Activated CD4-positive, alpha-beta T cell treated with anti-CD3 and anti-CD28 coated beads, Interleukin-2, amount 50 U/mL, for 4 hours (primary cell): Measurements from ENCODE around the gene BTF3.
"Not testable (repeated sequence)": the region's sequence is repeated elsewhere in the genome, so short reads cannot be mapped to it uniquely, and the experiment has no call there.

ENCODE experiments used
- DNase-seq, 2 experiments: peaks; one replicate each; pipeline ENCODE4 v3.0.0-alpha.2; 2020

Gene BTF3

DNA sequence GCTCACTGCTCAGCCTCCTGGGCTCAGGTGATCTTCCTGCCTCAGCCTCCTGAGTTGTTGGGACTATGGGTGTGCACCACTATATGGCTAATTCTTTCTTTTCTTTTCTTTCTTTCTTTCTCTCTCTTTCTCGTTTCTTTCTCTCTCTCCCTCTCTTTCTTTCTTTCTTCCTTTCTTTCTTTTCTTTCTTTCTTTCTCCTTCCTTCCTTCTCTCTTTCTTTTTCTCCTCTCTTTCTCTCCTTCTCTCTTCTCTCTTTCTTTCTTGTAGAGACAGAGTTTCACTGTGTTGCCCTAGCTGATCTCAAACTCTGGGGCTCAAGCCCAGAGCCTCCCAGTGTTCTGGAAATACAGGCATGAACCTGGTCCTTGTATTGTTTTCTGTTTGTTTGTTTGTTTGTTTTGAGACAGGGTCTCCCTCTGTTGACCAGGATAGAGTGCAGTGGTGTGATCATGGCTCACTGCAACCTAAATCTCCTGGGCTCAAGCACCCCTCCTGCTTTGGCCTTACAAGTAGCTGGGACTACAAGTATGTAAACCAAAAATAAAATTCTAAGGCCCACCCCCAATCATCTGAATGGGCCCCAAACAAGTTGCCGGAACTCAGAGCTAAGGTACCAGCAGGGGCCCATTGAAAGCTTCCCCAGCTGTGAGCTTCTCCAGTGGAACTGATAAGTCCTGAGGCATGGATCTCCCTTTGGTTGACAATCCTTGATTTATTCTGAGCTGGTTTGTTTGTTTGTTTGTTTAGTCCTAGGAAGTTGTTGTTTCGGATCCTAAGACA is 11.9 kb upstream of the BTF3 start:
- DNase-seq: no peak

GRCh38 chr5:73487257-73487656 is 11.0 kb upstream of the BTF3 start:
- not testable (repeated sequence) for DNase-seq

DNA sequence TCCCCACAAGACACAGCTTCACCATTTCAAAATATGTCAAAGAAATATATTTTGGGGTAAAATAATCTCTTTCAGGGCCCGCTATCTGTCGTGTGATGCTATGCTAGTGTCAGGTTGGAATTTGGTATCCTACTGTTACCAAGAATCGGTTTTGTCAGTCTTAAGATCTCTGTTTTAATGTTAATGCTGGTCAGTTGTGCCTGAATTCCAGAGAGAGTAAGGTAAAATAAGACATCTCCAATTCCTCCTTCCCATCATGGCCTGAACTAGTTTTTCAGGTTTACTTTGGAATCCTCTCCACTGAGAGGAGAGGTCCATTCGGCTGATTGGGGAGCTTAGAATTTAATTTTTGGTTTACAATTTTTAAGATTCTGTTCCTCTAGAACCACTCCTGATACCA is 10.4 kb upstream of the BTF3 start:
- no peak for DNase-seq

DNA sequence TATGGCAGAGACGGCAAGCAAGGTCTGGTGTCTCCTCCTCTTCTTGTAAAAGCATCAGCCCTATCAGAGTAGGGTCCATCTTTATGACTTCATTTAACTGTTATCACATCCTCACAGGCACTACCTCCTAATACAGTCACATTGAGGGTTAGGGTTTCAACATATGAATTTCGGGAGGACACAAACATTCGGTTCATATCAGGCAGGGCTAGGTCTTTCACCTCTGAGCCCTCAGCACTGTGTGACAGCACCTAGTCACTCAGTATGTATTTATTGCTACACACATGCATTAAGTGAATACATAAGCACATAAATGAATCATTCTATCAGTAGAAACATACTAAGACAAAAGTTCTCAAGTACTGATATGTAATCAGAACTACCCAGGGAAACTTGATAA is 9.4 kb upstream of the BTF3 start:
- no peak for DNase-seq

DNA sequence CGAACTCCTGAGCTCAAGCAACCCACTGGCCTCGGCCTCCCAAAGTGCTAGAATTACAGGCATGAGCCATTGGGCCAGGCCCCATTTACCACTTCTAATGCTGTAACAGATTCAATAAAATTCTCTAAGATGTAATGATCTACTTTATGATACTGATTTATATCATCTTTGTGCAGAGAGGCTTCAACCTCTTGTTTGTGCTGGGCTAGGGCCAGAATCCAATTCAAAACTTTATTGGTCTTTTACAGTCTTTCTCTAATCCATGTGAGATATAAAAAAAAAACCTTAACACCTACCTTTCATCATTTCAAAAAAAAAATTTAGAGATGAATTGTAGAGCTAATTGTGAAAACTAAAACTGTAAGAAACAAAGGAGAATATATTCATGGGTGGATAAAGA is 8.2 kb upstream of the BTF3 start:
- DNase-seq: no peak

- DNase-seq: no peak
Measured at GRCh38 chr5:73491155-73491554, 7.1 kb upstream of the BTF3 start.

DNA sequence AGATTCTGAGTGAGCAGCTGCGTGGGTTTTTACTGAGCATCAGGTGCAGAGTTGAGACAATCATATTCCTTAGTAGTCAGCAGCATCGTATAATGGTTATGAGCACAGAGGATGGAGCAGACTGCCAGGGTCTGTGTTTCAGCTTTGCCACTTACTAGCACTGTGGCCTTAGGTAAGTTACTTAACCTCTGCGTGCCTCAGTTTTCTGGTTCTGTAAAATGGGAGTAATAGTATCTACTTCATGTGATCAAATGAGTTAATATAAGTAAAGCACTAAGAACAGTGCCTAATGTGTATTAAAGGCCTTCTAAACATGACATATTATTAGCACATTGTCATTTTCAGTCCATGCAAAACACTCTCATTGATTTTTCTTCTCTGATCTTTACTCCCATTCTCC is 4.8 kb upstream of the BTF3 start:
- DNase-seq: no peak

- DNase-seq: no peak
Measured at GRCh38 chr5:73494721-73495120, 3.5 kb upstream of the BTF3 start.

GRCh38 chr5:73495772-73496335 is 2.4 kb upstream of the BTF3 start:
- no peak for DNase-seq

- no peak for DNase-seq
Measured at GRCh38 chr5:73496984-73497457, 1.2 kb upstream of the BTF3 start.

GRCh38 chr5:73497497-73498056 is 665 bp upstream of the BTF3 start:
- no peak for DNase-seq

DNA sequence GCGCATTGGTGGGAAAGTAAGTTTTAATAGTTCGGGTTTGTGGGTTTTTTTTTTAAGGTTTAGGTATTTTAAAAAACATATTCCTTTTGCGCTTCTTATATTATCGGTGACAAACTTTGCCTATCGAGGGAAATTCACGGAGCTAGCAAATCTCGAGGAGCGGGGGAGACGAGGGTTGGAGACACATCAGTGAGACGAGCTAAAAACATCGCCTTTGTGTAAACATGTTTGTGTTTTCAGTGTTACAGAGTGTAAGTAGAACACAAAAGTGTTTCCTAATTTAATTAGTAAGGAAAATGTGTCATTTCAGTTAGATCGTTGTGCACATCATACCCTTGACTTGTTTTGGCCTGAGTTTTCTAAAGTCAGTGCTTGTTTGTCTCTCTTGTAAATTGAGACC is 945 bp downstream of the BTF3 start:
- no peak for DNase-seq

- DNase-seq: no peak
Measured at GRCh38 chr5:73499756-73500155, 1.5 kb downstream of the BTF3 start.

GRCh38 chr5:73501406-73501805 is 3.2 kb downstream of the BTF3 start:
- no peak for DNase-seq

DNA sequence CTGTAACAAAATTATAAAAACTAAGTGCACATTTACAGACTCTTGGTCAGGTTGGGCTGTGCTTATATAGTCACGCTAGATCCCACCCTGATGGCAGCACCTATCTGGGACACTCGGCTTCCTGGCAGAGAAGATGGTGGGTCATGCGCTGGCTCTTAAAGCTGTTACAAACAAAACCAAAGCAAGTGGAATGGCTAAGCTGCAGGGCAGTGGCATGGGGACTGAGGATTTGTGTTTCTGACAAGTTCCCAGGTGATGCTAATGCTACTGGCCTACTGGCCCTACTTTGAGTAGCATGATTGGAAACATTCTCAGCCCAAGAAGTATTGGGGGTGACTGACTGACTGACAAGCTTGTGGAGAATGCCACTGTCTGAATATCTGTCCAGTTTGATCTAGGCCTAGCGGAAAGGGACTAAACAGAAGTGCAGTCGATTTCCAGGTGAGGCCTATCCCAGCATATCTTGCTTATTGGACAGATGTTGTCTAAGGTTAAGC is 8.3 kb downstream of the BTF3 start:
- no peak for DNase-seq

DNA sequence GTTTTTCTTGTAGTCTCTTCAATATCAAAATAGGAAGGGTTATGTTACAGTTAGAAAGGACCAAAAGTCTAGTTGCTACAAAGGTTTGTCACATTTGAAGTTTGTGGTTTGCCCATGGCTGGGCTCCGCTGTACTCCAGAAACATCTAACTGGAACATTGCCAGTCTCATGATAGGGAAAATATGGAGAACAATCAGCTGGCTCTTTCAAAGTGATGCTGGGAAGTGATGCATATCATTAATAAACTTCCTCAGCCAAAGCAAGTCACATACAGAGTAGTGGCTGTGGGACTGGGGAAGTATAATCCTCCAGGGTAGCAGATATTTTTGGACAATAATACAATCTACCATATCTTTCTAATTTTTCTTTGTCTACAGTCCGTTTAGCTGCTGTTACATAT is 8.8 kb downstream of the BTF3 start:
- DNase-seq: no peak

DNA sequence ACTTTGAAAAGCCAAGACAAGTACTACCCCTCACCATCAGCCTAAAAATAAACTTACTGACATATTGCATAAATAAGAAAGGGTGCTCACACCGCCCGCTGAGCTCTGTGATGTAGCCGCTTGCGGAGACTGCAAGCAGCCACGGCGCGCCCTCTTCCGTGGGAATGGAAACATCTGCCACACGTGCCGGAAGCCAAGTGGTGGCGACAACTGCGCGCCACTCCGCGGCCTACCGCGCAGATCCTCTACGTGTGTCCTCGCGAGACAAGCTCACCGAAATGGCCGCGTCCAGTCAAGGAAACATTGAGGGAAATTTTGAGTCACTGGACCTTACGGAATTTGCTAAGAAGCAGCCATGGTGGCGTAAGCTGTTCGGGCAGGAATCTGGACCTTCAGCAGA is 10.3 kb downstream of the BTF3 start:
- not testable (repeated sequence) for DNase-seq

DNA sequence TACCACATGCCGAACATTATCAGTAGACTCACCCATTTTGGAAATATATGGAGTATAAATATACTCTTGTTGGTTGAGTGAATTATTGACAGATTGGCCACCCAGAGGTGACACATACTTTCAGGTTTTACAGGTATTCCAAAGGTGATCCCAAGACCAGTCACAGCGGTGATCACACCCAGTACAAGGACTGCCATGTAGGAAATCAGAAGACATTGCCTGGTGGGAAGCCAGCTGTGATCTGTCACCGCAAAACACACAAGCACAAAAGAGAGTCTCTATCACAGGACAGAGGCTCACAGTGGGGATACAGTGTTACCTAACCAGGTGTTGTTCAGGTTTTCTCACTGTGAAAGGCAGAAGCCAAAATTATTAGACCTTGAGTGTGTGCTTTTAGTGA is 15.8 kb downstream of the BTF3 start:
- no peak for DNase-seq

- DNase-seq: no peak
Measured at GRCh38 chr5:73514418-73514817, 16.2 kb downstream of the BTF3 start.

- no peak for DNase-seq
Measured at GRCh38 chr5:73515232-73515631, 17.0 kb downstream of the BTF3 start.

DNA sequence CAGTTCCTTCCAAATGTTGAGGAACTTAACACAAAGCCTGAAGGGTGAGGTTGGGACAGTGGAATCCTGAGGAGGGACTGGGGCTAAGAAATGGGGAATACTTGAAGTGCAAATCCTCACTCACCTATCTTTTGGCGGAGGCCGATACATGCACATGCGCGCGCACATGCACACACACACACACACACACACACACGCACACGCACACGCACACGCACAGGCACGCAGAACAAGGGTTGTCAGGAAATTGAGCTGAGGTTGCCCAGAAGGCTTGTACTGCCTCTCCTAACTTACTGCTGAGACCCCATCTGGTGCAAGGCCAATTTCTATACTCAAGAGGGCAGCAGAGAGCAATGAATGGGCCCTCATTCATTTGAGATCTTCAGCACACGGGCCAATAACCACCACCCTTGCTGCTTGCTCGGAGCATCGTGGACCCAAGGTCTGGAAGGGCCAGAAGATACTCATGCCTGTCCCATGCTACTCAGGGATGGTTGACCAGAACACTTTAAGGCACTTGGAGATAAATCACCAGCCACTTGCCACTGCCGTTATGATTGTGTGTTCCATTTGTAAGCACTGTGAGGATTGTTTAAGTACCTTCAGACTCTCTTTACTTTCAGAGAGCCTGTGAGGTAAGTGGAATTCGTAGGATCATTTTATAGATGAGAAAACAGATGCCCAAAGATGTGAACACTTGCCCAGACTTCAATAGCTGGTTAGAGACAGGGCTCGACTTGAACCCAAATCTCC is 21.5 kb downstream of the BTF3 start:
- peak; percentile 51 for DNase-seq

DNA sequence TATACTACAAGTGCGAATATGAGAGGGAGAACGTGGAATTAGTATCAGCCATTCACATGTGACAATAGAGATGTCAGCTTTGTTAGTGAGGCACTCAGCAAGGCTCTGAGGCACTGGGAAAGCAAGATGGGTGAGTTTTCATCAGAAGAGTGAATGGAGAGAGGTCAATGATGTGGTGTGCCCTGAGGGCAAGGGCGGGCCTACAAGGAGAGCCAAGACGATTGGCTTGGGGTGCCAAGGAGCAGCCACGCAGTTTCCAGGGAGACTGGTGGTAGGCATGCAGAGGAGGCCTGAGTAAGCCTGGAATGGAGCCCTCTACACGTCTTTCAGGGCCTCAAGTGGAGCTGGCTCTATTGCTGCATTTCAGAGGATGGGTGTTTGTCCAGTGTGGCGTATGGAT is 24.7 kb downstream of the BTF3 start:
- no peak for DNase-seq

GRCh38 chr5:73523861-73524260 is 25.6 kb downstream of the BTF3 start:
- no peak for DNase-seq
